ENCODE data around the gene SCUBE3.

SCUBE3 gene

GRCh38 chr6:35287671-35288396 lies 74.1 kb downstream of the SCUBE3 start:
- H3K9ac ChIP-seq, result no peak overlapping the region

DNA sequence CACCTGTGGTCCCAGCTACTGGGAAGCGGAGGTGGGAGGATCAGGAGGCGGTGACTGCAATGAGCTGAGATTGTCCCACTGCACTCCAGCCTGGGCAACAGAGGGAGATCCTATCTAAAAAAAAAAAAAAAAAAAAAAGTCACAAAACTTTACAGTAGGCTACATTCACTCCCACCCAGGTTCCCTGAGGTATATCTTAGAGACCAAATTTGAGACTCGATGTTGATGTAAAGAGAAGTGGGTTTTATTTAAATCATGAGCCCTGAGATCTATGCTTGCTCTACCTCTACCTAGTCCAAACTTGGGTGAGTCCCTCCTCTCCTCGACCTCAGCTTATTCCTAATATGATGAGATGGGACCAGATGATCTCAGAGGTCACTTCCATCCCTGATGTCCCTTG lies 75.1 kb downstream of the SCUBE3 start:
- no peaks in the 10 kb centered on the region for H3K9me3 ChIP-seq (ENCODE audit: control insufficient read depth, low read length)
- TF ChIP-seq CTCF (IDR thresholded peaks at IDR 0.05), result no peak
- H3K27me3 ChIP-seq (ENCODE audit: control insufficient read depth, insufficient read depth, low read length), result no peaks in the 10 kb centered on the region
- H3K36me3 ChIP-seq (ENCODE audit: control insufficient read depth, insufficient read depth, low read length), result no peaks in the 10 kb centered on the region
- H3K4me2 ChIP-seq (ENCODE audit: low read length), result no peak overlapping the region
- no peak overlapping the region for H3K27ac ChIP-seq
- no peak overlapping the region for H3K9ac ChIP-seq
- no peak overlapping the region for H3K4me3 ChIP-seq (ENCODE audit: low read depth, low read length)
- no peaks in the 10 kb centered on the region for H3K79me2 ChIP-seq
- H2AFZ ChIP-seq, result no peak overlapping the region
- H3K4me1 ChIP-seq, result peaks cover 8% of the 10 kb centered on the region

More at GRCh38 chr6:35287671-35288396, 74.1 kb downstream of the SCUBE3 start:
- Histone ChIP-seq H3K4me1 (peaks cover 8% of the 10 kb centered on the region), H3K4me3 (ENCODE audit: low read depth, low read length) (no peak overlapping the region), H2AFZ (no peak overlapping the region), H3K27ac (no peak overlapping the region), H3K9me3 (ENCODE audit: control insufficient read depth, low read length) (no peaks in the 10 kb centered on the region), H3K36me3 (ENCODE audit: control insufficient read depth, insufficient read depth, low read length) (no peaks in the 10 kb centered on the region), H3K27me3 (ENCODE audit: control insufficient read depth, insufficient read depth, low read length) (no peaks in the 10 kb centered on the region), H3K4me2 (ENCODE audit: low read length) (no peak overlapping the region), H3K79me2 (no peaks in the 10 kb centered on the region)
- no peak for TF ChIP-seq CTCF (IDR thresholded peaks at IDR 0.05)

DNA sequence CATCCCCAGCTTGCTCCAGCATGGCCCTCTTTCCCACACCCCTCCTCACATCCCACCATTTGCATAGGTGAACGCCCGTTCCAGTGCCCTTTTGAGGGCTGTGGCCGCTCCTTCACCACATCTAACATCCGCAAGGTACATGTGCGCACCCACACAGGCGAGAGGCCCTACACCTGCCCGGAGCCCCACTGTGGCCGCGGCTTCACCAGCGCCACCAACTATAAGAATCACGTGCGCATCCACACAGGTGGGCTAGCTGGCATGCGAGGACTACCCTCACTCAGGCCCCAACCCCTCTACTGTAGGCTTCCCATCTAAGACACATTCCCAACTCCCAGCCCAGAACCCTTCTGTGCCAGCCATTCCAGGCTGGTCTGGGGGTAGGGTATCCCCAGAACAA lies 77.7 kb downstream of the SCUBE3 start:
- Histone ChIP-seq H3K79me2 (no peaks in the 10 kb centered on the region), H3K27me3 (ENCODE audit: control insufficient read depth, insufficient read depth, low read length) (no peaks in the 10 kb centered on the region), H3K4me1 (peaks cover 8% of the 10 kb centered on the region), H2AFZ (no peak overlapping the region), H3K4me3 (ENCODE audit: low read depth, low read length) (no peak overlapping the region), H3K36me3 (ENCODE audit: control insufficient read depth, insufficient read depth, low read length) (no peaks in the 10 kb centered on the region), H3K9ac (no peak overlapping the region), H3K27ac (no peak overlapping the region), H3K4me2 (ENCODE audit: low read length) (no peak overlapping the region), H3K9me3 (ENCODE audit: control insufficient read depth, low read length) (no peaks in the 10 kb centered on the region)
- TF ChIP-seq CTCF (IDR thresholded peaks at IDR 0.05), result no peak

DNA sequence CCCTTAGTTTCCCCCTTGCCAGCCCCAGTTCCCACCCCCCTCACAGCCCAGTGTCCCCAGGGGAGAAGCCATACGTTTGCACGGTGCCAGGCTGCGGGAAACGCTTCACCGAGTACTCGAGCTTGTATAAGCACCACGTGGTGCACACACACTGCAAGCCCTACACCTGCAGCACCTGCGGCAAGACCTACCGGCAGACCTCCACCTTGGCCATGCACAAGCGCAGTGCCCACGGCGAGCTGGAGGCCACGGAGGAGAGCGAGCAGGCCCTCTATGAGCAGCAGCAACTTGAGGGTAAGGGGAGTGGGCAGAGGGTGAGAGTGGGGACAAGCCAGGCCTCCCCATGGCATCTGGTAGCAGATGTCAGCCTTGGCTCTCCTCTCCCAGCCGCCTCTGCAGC lies 78.7 kb downstream of the SCUBE3 start:
- Histone ChIP-seq H3K27me3 (ENCODE audit: control insufficient read depth, insufficient read depth, low read length) (no peaks in the 10 kb centered on the region), H3K9ac (no peak overlapping the region), H3K79me2 (no peaks in the 10 kb centered on the region), H2AFZ (no peak overlapping the region), H3K4me2 (ENCODE audit: low read length) (no peak overlapping the region), H3K4me1 (peaks cover 12% of the 10 kb centered on the region), H3K27ac (no peak overlapping the region), H3K4me3 (ENCODE audit: low read depth, low read length) (no peak overlapping the region), H3K9me3 (ENCODE audit: control insufficient read depth, low read length) (no peaks in the 10 kb centered on the region), H3K36me3 (ENCODE audit: control insufficient read depth, insufficient read depth, low read length) (no peaks in the 10 kb centered on the region)
- TF ChIP-seq CTCF (IDR thresholded peaks at IDR 0.05), result no peak

DNA sequence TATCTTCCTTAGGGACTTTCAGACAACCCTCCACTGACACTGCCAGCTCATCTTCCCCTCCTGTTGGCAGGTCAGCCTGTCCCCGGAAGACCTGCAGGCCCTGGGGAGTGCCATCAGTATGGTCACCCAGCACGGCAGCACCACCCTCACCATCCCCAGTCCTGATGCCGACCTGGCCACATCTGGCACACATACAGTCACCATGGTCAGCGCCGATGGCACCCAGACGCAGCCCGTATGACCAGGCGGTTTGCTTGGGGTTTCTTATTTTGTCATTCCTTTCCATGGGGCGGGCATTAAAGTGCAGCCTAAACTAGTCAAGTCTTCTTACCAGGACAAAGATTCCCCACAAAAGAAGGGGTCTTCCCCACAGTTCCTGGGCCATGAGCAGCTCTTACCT lies 79.9 kb downstream of the SCUBE3 start:
- no peak overlapping the region for H3K4me2 ChIP-seq (ENCODE audit: low read length)
- no peaks in the 10 kb centered on the region for H3K9me3 ChIP-seq (ENCODE audit: control insufficient read depth, low read length)
- no peak overlapping the region for H3K27ac ChIP-seq
- H3K36me3 ChIP-seq (ENCODE audit: control insufficient read depth, insufficient read depth, low read length), result no peaks in the 10 kb centered on the region
- H3K4me3 ChIP-seq (ENCODE audit: low read depth, low read length), result no peak overlapping the region
- H3K79me2 ChIP-seq, result no peaks in the 10 kb centered on the region
- no peaks in the 10 kb centered on the region for H3K27me3 ChIP-seq (ENCODE audit: control insufficient read depth, insufficient read depth, low read length)
- H3K9ac ChIP-seq, result no peak overlapping the region
- H3K4me1 ChIP-seq, result peaks cover 16% of the 10 kb centered on the region
- H2AFZ ChIP-seq, result no peak overlapping the region
- TF ChIP-seq CTCF (IDR thresholded peaks at IDR 0.05), result no peak

Data from parathyroid adenoma (tissue), 2 donors.